ENCODE results near the gene BAD.
"Not testable (repeated sequence)": the region's sequence is repeated elsewhere in the genome, so short reads cannot be mapped to it uniquely, and the experiment has no call there.

BAD gene

GRCh38 chr11:64284048-64284961, at the start of gene BAD:
Gene BAD, minus strand, starts transcription at chr11:64284665. Its CDS starts 297 bp downstream, at chr11:64284368.
- peak; percentile 89 for DNase-seq

- no peak for DNase-seq
Observed at GRCh38 chr11:64333556-64333955, 49.1 kb upstream of the BAD start.

- peak; percentile 77 for DNase-seq
Observed at GRCh38 chr11:64331569-64332371, 47.3 kb upstream of the BAD start.

DNA sequence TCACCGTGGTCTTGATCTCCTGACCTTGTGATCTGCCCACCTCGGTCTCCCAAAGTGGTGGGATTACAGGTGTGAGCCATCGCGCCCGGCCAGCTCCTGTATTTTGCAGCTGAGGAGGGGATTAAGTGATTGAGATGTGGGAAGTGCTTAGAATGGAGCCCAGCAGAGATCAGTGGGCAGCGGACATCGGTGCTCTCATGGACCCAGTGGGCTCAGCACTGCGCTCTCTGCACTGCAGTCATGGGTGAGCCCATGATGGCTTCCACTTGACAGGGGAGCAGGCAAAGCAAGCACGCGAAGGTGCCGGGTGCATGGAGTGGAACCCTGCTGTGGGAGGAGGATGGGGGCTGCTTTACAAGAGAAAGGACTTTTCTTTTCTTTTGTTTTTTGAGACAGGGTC, 46.4 kb upstream of the BAD start:
- DNase-seq = no peak

- DNase-seq = no peak
Observed at GRCh38 chr11:64327993-64328392, 43.5 kb upstream of the BAD start.

DNA sequence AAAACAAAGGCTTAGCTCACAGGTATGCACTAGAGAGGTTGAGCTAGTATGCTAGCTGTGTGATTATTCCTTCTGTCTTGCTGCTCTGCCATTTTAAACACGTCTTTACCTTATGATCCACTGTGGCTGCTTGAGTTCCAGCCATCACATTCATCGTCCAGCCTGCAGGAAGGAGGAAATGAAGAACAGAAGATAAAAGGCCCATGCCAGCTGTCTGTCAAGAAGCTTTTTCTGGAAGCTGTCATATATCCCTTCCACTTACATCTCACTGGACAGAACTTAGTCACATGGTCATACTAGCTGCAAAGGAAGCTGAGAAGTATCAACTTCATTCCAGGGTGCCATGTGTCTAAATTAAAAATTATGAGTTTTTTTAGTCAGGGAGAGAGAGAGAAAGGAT, 42.9 kb upstream of the BAD start:
- no peak for DNase-seq

DNA sequence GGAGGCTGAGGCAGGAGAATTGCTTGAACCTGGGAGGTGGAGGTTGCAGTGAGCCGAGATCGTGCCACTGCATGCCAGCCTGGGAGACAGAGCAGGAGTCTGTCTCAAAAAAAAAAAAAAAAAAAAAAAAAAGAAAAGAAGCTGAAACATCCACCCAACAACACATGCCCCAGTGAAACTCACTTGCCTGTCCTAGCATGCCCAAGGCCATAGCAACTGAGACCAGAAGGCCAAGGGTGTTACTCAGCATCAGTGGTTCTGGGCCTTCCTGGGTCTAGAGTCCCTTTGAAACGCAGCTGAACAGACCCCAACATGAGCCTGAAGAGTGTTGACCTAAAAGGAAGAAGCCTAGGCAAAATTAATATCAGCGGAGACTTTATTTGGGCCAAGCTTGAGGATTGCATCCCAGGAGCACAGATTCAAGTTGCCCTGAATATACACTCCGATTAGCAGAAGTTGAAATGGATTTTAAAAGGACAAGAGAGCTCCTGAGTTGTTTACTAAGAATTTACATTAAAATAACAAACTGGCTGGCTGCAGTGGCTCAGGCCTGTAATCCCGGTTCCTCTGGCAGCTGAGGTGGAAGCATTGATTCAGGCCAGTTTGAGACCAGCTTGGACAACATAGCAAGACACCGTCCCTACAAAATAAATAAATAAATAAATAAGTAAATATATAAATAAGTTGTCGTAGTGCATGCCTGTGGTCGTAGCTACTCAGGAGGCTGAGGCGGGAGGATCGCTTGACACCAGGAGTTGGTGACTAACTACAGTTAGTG, 40.4 kb upstream of the BAD start:
- DNase-seq = no peak

GRCh38 chr11:64323984-64324383, 39.5 kb upstream of the BAD start:
- not testable (repeated sequence) for DNase-seq

GRCh38 chr11:64323373-64323772, 38.9 kb upstream of the BAD start:
- DNase-seq = no peak

GRCh38 chr11:64322925-64323260, 38.4 kb upstream of the BAD start:
- DNase-seq = no peak

DNA sequence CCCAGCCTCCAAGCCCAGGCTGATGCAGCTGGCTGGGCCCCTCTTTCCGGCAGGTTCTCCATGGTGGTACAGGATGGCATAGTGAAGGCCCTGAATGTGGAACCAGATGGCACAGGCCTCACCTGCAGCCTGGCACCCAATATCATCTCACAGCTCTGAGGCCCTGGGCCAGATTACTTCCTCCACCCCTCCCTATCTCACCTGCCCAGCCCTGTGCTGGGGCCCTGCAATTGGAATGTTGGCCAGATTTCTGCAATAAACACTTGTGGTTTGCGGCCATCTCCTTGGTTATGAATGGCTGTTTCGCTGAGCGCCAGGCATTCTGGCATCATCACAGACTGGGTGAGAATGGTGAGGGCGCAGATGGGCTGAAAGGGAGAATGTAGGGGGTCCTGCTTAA, 37.1 kb upstream of the BAD start:
- DNase-seq = no peak

- DNase-seq = no peak
Observed at GRCh38 chr11:64321026-64321425, 36.6 kb upstream of the BAD start.

- DNase-seq = no peak
Observed at GRCh38 chr11:64320556-64320955, 36.1 kb upstream of the BAD start.

DNA sequence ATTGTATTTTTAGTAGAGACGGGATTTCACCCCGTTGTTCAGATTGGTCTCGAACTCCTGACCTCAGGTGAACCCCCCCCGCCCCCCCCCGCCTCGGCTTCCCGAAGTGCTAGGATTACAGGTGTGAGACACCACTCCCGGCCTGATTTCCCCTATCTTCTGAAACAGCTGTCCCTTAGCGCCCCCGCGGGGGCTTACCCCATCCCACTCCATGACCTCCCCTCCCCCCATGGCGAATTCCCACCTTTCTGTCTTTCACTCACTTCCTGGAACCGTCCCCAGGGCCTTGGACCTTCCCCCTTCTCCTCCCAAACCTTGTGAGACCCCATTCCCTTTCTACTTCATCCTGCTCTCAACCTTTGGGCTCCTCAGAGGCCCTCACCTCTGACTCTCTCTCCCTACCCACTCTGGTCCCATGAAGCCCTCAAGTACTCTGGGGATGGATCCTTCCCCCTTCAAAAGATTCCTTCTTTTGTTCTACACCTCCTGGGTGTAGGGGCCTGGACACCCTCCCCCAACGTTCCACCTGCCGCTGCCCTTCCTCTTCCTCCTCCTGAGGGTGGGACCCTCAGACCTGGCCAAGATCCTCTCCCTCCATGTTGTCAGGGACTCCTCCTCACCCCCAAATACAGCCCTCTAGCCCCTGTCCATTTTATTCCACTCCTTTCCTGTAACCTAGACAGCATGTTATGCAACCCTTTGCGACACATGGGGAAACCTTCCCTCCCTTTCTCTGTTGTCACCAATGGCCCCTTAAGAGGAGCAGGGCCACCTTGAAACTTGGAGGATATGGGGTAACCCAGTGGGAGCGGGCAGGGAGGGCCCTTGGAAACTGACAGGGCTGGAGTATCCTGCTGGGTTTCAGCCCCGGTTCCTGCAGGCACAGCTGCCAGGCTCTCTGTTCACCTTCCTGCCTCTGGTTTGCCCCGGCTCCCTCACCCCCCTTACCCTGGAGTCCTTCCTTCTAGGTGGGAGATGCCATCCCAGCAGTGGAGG, 34.6 kb upstream of the BAD start:
- DNase-seq = no peak

DNA sequence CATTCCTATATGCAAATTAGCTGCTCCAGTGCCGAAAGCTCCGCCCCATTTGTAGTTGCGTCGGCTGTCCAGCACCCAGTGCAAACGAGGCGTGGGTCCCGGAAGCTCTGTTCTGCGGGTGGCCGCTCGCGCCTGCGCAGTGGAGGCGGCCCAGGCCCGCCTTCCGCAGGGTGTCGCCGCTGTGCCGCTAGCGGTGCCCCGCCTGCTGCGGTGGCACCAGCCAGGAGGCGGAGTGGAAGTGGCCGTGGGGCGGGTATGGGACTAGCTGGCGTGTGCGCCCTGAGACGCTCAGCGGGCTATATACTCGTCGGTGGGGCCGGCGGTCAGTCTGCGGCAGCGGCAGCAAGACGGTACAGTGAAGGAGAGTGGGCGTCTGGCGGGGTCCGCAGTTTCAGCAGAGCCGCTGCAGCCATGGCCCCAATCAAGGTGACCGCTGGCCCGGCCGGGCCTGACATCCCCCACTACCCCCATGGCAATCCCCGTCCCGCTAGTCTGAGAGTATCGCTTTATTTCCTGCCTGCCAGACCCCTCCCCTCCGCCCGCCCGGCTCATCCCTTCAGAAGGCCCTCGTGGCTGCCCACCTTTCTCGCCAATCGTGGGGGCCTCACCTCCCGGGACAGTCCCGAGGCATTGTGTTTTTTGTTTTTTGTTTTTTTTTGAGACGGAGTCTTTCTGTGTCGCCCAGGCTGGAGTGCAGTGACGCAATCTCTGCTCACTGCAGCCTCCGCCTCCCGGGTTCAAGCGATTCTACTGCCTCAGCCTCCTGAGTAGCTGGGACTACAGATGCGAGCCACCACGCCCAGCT, 33.7 kb upstream of the BAD start, which contains the start of gene PRDX5:
PRDX5 (plus strand) TSS at position 161 of the 805 bp plus-strand sequence; CDS start at position 256, 95 bp downstream.
- DNase-seq = peak; percentile 93

DNA sequence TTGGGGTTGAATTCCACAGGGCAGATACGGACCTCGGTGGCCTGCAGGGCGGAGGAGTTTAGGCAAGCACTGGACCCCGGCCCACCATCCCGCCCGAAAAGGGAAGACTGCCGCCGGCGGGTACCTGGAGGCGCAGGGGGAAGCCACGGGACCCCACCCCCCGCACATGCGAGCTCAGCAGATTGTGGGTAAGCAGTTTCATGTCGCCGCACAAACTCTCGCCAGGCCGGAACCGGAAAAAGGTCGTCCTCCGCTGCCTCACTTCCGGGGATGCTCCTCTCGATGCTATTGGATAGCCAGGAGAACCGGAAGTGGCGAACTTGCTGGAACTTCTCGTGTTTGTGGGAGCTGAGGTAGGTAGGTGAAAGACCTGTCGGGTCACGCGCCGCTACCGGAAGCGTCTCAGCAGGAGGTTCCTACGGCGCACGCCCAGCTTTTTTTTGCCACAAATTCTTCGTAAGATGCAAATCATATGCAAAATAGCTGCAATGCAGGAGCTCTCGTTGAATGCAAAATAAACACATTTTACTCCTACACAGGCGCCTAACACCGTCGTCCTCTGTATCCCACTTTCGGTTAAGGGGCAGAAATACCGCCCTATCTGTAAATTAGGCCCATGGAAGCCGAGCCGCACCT, 33.0 kb upstream of the BAD start, which contains the start of gene TRMT112:
TRMT112 (minus strand) TSS at position 235 of the 636 bp plus-strand sequence; CDS start at position 202, 33 bp downstream.
- peak; percentile 89 for DNase-seq

GRCh38 chr11:64316672-64317324, 32.3 kb upstream of the BAD start:
- DNase-seq = no peak

- not testable (repeated sequence) for DNase-seq
Observed at GRCh38 chr11:64315667-64316526, 31.4 kb upstream of the BAD start.
